SK-N-SH (cell line): ENCODE results near the gene SLBP. TPM values are rescaled to one million over a fixed set of nuclear protein-coding genes. Genes with fewer than 3 reads are reported as not detected.

Experiments used
- CTCF ChIA-PET: fragments of 300-600, 350-600 bp; formaldehyde crosslinking; extraction: SDS; loops from one replicate; lab custom pipeline; 2021; lab: Yijun Ruan, JAX
- POLR2A ChIA-PET: fragments of 350-600 bp; sonication (Branson Sonifier 250); formaldehyde crosslinking; extraction: SDS; loops from one replicate; lab custom pipeline; 2020; ENCODE audit warnings: antibody characterized with exemption, inconsistent platforms; lab: Yijun Ruan, JAX
- DNase-seq: peaks from one replicate; pipeline ENCODE4 v3.0.0; 2012
- H2AFZ ChIP-seq: fragments of 200-600 bp; sonication (generic); 2 replicates; pipeline ENCODE4 v1.8.1; 2016; ENCODE audit warnings: antibody characterized with exemption, mild to moderate bottlenecking, low read depth
- H3F3A ChIP-seq: fragments of 200-600 bp; sonication (generic); replicated peaks from 2 replicates; pipeline ENCODE3; 2016; ENCODE audit warnings: antibody characterized with exemption, mild to moderate bottlenecking; ENCODE audit not compliant: insufficient read depth
- H3K27ac ChIP-seq, 2 experiments: fragments of 200-500 bp in 1 of 2; fragments of 200-600 bp in 1 of 2; sonication (Bioruptor generic) in 1 of 2; sonication (generic), shearing (Covaris generic) in 1 of 2; 2 replicates each; pipeline versions ENCODE4 v1.5.1 to v1.6.1; 2014 to 2016; ENCODE audit warnings: low read depth in 2 of 2, inconsistent platforms in 1 of 2, low read length in 1 of 2, mild to moderate bottlenecking in 1 of 2, mixed read lengths in 1 of 2
- H3K27me3 ChIP-seq: fragments of 200-600 bp; sonication (generic), shearing (Covaris generic); 2 replicates; pipeline ENCODE4 v1.6.1; 2016; ENCODE audit warnings: mixed run types; ENCODE audit not compliant: insufficient read depth
- H3K36me3 ChIP-seq, 2 experiments: fragments of 200-500 bp in 1 of 2; fragments of 200-600 bp in 1 of 2; sonication (Bioruptor generic) in 1 of 2; sonication (generic) in 1 of 2; replicated peaks in 1 of 2; 2 replicates each; pipeline versions ENCODE3 to v1.5.1; 2014 to 2016; ENCODE audit warnings: low read length in 1 of 2, mild to moderate bottlenecking in 1 of 2; ENCODE audit not compliant: insufficient read depth in 2 of 2, control insufficient read depth in 1 of 2
- H3K4me1 ChIP-seq, 2 experiments: fragments of 200-500 bp in 1 of 2; fragments of 200-600 bp in 1 of 2; sonication (Bioruptor generic) in 1 of 2; sonication (generic), shearing (Covaris generic) in 1 of 2; 2 replicates each; pipeline versions ENCODE4 v1.5.1 to v1.6.1; 2014 to 2016; ENCODE audit warnings: low read depth in 1 of 2, low read length in 1 of 2, mixed run types in 1 of 2; ENCODE audit not compliant: insufficient read depth in 2 of 2, control insufficient read depth in 1 of 2
- H3K4me2 ChIP-seq: fragments of 200-600 bp; sonication (generic), shearing (Covaris generic); 2 replicates; pipeline ENCODE4 v1.6.1; 2017; ENCODE audit warnings: mixed run types
- H3K4me3 ChIP-seq, 2 experiments: fragments of 200-500 bp in 1 of 2; fragments of 200-600 bp in 1 of 2; sonication (Bioruptor generic) in 1 of 2; sonication (generic), shearing (Covaris generic) in 1 of 2; 2 replicates each; pipeline versions ENCODE4 v1.5.1 to v1.8.1; 2014 to 2016; ENCODE audit warnings: low read depth in 2 of 2, inconsistent platforms in 1 of 2, low read length in 1 of 2, mild to moderate bottlenecking in 1 of 2, mixed read lengths in 1 of 2, moderate library complexity in 1 of 2
- H3K79me2 ChIP-seq: fragments of 200-600 bp; sonication (generic); 2 replicates; pipeline ENCODE4 v1.8.1; 2017; ENCODE audit warnings: mild to moderate bottlenecking; ENCODE audit not compliant: insufficient read depth
- H3K9ac ChIP-seq: fragments of 200-600 bp; sonication (generic); 2 replicates; pipeline ENCODE4 v1.6.1; 2017; ENCODE audit warnings: mixed run types
- H3K9me2 ChIP-seq: fragments of 200-600 bp; sonication (generic); 2 replicates; pipeline ENCODE4 v1.6.1; 2017; ENCODE audit warnings: mixed run types
- H3K9me3 ChIP-seq: fragments of 200-600 bp; sonication (generic); 2 replicates; pipeline ENCODE4 v1.6.1; 2017; ENCODE audit warnings: mixed run types, mild to moderate bottlenecking, moderate library complexity
- H4K20me1 ChIP-seq: fragments of 200-600 bp; sonication (generic); 2 replicates; pipeline ENCODE4 v1.6.1; 2017; ENCODE audit warnings: mild to moderate bottlenecking, mixed run types; ENCODE audit not compliant: insufficient read depth
- CHD2 ChIP-seq: fragments of 150-350 bp; IDR thresholded peaks from 2 replicates; pipeline ENCODE4 v1.6.1; 2018; ENCODE audit warnings: low read length; ENCODE audit not compliant: partially characterized antibody
- EP300 ChIP-seq, 2 experiments: IDR thresholded peaks; 2 replicates each; pipeline versions ENCODE4 v1.4.0 to v1.6.1; 2012; ENCODE audit warnings: borderline replicate concordance in 1 of 2, low read depth in 1 of 2, low read length in 1 of 2
- FOSL2 ChIP-seq: IDR thresholded peaks from 2 replicates; pipeline ENCODE4 v1.4.0; 2012; ENCODE audit warnings: low read depth, mild to moderate bottlenecking, moderate library complexity, borderline replicate concordance
- FOXM1 ChIP-seq: IDR thresholded peaks from 2 replicates; pipeline ENCODE4 v1.4.0; 2012; ENCODE audit warnings: low read depth, mild to moderate bottlenecking
- GATA2 ChIP-seq: sonication (generic); formaldehyde crosslinking; IDR thresholded peaks from 2 replicates; pipeline ENCODE4 v1.5.0; 2020; ENCODE audit warnings: mild to moderate bottlenecking, missing genetic modification reagents
- MEF2A ChIP-seq: IDR thresholded peaks from 2 replicates; pipeline ENCODE4 v1.4.0; 2012; ENCODE audit warnings: low read depth, borderline replicate concordance
- MXI1 ChIP-seq: IDR thresholded peaks from 2 replicates; pipeline ENCODE4 v1.6.1; 2012; ENCODE audit warnings: mild to moderate bottlenecking, low read depth, low read length, improper control_type of control experiment
- NFIC ChIP-seq: IDR thresholded peaks from 2 replicates; pipeline ENCODE4 v1.4.0; 2012; ENCODE audit warnings: borderline replicate concordance
- RCOR1 ChIP-seq: fragments of 150-350 bp; IDR thresholded peaks from 2 replicates; pipeline ENCODE4 v1.6.1; 2017; ENCODE audit warnings: antibody characterized with exemption, low read length
- SMC3 ChIP-seq: IDR thresholded peaks from 2 replicates; pipeline ENCODE4 v1.6.1; 2012; ENCODE audit warnings: low read depth, low read length, improper control_type of control experiment
- TAF1 ChIP-seq: IDR thresholded peaks from 2 replicates; pipeline ENCODE4 v1.6.1; 2012; ENCODE audit warnings: low read depth, mild to moderate bottlenecking, low read length, moderate library complexity, borderline replicate concordance
- TEAD4 ChIP-seq: IDR thresholded peaks from 2 replicates; pipeline ENCODE4 v1.4.0; 2012; ENCODE audit warnings: mild to moderate bottlenecking, borderline replicate concordance; ENCODE audit not compliant: insufficient read depth
- WGBS: methylation state at CpG from one replicate; pipeline ENCODE4 v1.1.6; 2017; ENCODE audit warnings: low lambda C conversion rate; 5-methylcytosine and 5-hydroxymethylcytosine counted together
- polyA plus RNA-seq, 3 experiments: library from polyadenylated mRNA; depleted of rRNA; stranded (reverse); fragments of >200 nt; gene quantifications; 2 replicates each; pipeline ENCODE4 v1.2.3, GENCODE V29; 2012
- TF ChIP-seq, protein P1 (sequence below): IDR thresholded peaks from 2 replicates; pipeline ENCODE4 v1.4.0; 2012; ENCODE audit warnings: low read depth, borderline replicate concordance
- TF ChIP-seq, protein P2 (sequence below): IDR thresholded peaks from 2 replicates; pipeline ENCODE4 v1.6.1; 2012; ENCODE audit warnings: mild to moderate bottlenecking, low read depth, low read length, moderate library complexity
- TF ChIP-seq, protein P3 (sequence below): IDR thresholded peaks from 2 replicates; pipeline ENCODE4 v1.4.0; 2012; ENCODE audit warnings: low read depth, borderline replicate concordance
- TF ChIP-seq, protein P4 (sequence below): IDR thresholded peaks from 2 replicates; pipeline ENCODE4 v1.4.0; 2012; ENCODE audit warnings: low read depth

SLBP gene
- polyA plus RNA-seq, 1 of the 3 experiments (the other 2 are of a cell fraction): 51.5 TPM

DNA sequence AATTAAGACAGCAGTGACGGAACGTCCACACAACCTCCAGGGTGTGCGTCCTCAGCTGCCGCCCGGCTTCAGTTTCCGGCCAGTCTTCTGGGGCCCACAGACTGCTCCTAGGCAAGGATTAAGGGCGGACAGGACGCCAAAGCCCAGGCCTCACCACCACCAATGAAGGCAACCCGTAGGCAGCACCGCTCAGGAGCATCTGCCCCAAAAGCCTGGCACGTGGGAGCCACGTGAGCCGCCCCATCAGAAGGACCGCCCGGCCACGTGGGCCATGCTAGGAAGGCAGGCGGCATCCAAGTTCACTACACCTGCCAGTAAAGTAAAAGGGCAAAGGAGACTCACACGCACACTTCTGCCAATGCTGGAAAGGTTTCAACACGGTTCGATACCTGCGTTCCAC lies 42.3 kb downstream of the SLBP start:
- H3K27me3 ChIP-seq: no peaks in the 10 kb centered on the region
- no peak overlapping the region for H3K4me3 ChIP-seq
- no peaks in the 10 kb centered on the region for H3K36me3 ChIP-seq
- H3K9ac ChIP-seq: no peak overlapping the region
- H3K9me3 ChIP-seq: no peaks in the 10 kb centered on the region
- whole genome bisulfite sequencing: 92% methylated on average over 17 of the region's 21 CpGs
- DNase-seq: no peak
- no peaks in the 10 kb centered on the region for H3K9me2 ChIP-seq
- POLR2A ChIA-PET: no interaction called here
- no peaks in the 10 kb centered on the region for H3F3A ChIP-seq
- CTCF ChIA-PET: interaction anchor here (1.6 kb wide), 1 partner anchor 23 kb away, joined by 4 read pairs; no protein-coding TSS in a partner anchor
- H3K27ac ChIP-seq: no peak overlapping the region
- H4K20me1 ChIP-seq: no peaks in the 10 kb centered on the region
- TF ChIP-seq MXI1 (no peak), CHD2 (no peak), EP300 (IDR thresholded peaks at IDR 0.05; ENCODE audit: borderline replicate concordance in 1 of 2, low read depth in 1 of 2, low read length in 1 of 2) (no peak), TEAD4 (no peak), GATA2 (no peak), MEF2A (no peak), SMC3 (no peak), TAF1 (no peak), FOXM1 (no peak), NFIC (no peak), RCOR1 (no peak), FOSL2 (no peak)
- TF ChIP-seq, protein P1, sequence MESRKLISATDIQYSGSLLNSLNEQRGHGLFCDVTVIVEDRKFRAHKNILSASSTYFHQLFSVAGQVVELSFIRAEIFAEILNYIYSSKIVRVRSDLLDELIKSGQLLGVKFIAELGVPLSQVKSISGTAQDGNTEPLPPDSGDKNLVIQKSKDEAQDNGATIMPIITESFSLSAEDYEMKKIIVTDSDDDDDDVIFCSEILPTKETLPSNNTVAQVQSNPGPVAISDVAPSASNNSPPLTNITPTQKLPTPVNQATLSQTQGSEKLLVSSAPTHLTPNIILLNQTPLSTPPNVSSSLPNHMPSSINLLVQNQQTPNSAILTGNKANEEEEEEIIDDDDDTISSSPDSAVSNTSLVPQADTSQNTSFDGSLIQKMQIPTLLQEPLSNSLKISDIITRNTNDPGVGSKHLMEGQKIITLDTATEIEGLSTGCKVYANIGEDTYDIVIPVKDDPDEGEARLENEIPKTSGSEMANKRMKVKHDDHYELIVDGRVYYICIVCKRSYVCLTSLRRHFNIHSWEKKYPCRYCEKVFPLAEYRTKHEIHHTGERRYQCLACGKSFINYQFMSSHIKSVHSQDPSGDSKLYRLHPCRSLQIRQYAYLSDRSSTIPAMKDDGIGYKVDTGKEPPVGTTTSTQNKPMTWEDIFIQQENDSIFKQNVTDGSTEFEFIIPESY: no peak
- TF ChIP-seq, protein P2, sequence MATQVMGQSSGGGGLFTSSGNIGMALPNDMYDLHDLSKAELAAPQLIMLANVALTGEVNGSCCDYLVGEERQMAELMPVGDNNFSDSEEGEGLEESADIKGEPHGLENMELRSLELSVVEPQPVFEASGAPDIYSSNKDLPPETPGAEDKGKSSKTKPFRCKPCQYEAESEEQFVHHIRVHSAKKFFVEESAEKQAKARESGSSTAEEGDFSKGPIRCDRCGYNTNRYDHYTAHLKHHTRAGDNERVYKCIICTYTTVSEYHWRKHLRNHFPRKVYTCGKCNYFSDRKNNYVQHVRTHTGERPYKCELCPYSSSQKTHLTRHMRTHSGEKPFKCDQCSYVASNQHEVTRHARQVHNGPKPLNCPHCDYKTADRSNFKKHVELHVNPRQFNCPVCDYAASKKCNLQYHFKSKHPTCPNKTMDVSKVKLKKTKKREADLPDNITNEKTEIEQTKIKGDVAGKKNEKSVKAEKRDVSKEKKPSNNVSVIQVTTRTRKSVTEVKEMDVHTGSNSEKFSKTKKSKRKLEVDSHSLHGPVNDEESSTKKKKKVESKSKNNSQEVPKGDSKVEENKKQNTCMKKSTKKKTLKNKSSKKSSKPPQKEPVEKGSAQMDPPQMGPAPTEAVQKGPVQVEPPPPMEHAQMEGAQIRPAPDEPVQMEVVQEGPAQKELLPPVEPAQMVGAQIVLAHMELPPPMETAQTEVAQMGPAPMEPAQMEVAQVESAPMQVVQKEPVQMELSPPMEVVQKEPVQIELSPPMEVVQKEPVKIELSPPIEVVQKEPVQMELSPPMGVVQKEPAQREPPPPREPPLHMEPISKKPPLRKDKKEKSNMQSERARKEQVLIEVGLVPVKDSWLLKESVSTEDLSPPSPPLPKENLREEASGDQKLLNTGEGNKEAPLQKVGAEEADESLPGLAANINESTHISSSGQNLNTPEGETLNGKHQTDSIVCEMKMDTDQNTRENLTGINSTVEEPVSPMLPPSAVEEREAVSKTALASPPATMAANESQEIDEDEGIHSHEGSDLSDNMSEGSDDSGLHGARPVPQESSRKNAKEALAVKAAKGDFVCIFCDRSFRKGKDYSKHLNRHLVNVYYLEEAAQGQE: no peak
- TF ChIP-seq, protein P3, sequence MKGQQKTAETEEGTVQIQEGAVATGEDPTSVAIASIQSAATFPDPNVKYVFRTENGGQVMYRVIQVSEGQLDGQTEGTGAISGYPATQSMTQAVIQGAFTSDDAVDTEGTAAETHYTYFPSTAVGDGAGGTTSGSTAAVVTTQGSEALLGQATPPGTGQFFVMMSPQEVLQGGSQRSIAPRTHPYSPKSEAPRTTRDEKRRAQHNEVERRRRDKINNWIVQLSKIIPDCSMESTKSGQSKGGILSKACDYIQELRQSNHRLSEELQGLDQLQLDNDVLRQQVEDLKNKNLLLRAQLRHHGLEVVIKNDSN: no peak
- TF ChIP-seq, protein P4, sequence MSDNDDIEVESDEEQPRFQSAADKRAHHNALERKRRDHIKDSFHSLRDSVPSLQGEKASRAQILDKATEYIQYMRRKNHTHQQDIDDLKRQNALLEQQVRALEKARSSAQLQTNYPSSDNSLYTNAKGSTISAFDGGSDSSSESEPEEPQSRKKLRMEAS: no peak
- H3K4me2 ChIP-seq: no peak overlapping the region
- H3K79me2 ChIP-seq: no peaks in the 10 kb centered on the region
- H3K4me1 ChIP-seq: peaks cover 0 to 2% of the 10 kb centered on the region in 2 experiments; a peak in 1 of 4 replicates
- no peak overlapping the region for H2AFZ ChIP-seq
